ENCODE data around the gene HDAC5.
A peak's percentile ranks its signal among the peaks of the same experiment; 100 is the strongest.

HDAC5 gene

DNA sequence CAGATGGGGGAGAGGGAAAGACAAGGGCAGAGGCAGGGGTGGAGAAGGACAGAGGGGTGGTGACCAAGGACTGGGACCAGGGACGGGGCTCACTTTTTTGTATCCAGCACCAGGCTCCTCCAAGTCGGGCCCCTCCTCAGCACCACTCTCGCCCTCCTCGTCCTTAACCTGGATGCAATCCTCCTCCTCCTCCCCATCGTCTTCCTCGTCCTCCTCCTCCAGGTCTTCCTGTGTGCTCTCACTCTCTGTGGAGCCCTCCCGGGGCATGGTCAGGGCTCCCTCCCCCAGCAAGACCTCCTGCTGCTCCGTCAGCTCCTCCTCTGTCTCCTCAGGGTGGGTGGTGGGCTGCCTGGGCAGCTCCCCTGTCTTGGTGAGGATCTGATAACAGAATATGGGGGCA, 36.1 kb downstream of the HDAC5 start:
- no peak for DNase-seq (ENCODE audit: low read depth in 2 of 2)

DNA sequence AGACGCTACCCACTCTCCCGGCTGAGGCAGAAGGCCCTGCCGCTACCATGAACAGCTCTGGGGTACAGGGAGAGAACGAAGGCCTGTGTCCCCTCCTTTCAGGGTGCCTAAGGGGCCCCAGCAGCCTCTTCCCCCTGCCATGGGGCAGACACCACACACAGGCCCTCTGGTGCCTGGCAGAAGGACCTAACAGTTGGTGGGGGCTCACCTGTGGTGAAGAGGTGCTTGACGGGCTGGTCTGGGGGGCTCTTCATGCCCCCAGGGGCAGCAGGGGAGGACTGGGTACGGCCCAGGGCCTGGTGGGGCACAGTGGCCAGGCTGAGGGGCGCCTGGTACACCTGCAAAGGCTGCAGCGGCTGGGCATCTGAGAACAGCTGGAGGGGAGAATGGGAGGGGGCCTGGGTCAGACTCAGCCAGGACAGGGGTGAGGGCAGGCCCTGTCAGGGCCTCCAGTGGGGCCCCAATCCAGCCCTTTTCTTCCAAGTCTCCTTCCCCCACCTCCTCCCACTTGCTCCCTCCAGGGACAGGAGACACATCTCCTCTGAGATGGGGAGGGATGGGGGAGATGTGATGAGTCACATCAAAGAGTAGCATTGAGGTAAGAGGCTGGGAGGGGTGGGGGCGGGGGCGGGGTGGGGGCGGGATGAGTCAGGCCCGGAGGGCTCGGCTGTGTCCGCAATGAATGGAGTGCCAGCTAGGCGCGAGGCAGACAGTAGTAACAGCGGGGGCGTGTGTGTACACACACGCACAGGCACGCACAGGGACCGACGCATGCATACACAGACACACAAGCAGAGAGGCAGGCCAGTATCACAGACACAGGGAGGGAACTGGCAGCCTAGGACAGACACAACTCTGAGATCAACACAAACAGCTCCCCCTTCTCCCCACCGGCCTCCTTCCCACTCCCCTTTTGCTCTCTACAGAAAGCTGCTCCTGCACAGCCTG, 36.8 kb downstream of the HDAC5 start:
- DNase-seq (ENCODE audit: low read depth in 2 of 2), result peak in 1 of 2 donors; percentile 53

DNA sequence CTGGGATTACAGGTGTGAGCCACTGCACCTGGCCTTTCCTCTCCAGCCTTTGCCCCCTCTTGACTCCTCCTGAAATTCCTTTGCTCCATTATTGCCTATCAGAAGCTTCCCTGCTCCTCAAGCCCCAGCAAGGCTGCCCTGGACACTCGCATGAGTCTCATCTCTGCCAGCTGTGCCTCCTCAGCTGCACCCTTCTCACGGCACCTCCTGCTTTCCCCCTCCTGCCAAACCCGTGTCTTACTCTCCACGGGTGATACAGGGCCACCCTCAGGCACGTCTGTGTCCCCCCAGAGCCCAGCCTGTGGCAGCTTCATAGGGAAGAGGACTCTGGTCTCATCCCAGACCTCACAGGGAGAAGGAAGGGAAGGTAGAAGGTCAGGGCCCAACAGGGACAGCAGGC, 37.5 kb downstream of the HDAC5 start:
- DNase-seq (ENCODE audit: low read depth in 2 of 2), result no peak

DNA sequence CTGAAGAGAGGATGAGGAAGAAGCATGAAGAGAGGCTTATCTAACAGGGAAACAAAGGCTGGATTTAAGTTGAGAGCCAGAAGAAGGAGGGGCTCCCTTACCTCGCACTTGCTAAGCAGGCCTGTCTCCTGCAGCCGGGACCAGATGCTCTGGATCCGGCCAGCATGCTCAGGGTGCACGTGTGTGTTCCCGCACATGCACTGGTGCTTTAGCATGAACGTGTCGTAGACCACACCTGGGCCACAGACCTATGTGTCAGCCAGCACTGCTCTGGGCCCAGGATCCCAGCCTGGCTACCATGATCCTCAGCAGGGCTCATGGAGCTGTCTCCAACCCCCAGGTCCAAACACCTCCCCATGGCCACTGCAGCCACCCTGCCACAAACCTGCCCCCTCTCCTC, 38.5 kb downstream of the HDAC5 start:
- no peak for DNase-seq (ENCODE audit: low read depth in 2 of 2)

DNA sequence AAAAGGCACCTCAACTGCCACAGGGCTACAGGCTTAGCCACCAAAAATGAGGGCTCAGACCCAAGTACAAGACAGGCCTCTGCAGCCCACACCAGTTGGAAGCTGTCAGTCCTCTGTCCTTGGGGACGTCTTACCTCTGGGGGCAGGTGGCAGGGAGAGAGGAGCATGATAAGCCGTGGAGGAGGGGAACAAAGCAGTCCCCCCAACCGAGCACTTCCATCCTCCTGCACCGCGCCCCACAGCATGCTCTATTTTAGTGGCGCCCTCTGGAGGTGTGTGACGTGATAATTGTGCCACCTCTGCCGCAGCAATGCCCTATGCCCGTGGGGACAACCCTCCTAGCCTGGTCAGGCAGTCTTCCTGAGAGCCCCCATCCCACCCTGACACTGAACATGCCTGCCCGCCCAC, 39.3 kb downstream of the HDAC5 start:
- DNase-seq (ENCODE audit: low read depth in 2 of 2), result peak; percentile 34 to 42

DNA sequence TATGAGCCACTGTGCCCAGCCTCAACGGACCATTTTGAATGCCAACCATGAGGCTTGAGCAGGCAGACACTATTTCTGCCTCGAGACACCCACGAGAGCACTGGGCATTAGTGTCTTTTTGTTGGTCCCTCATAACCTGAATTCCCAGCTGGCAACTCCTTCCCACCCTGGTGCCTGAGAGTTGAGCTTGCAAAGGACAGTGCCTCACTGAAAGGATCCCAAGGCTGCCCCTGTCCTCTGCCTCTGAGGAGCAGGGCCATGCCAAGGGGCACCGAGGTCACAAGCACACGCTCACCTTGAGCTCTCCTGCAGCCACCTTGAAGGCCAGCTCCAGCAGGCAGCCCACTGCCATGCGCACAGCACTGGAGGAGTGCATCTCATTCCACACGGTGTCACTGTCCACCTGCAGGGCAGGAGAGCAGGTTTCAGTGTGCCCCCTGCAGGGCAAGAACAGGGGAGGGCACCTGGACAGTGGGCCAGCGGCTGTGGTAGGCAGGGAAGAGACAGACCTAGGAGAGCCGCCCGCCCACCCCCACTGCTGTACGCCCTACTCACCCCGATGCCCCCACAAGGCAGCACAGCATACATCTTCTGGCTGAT, 40.1 kb downstream of the HDAC5 start:
- DNase-seq (ENCODE audit: low read depth in 2 of 2), result no peak

DNA sequence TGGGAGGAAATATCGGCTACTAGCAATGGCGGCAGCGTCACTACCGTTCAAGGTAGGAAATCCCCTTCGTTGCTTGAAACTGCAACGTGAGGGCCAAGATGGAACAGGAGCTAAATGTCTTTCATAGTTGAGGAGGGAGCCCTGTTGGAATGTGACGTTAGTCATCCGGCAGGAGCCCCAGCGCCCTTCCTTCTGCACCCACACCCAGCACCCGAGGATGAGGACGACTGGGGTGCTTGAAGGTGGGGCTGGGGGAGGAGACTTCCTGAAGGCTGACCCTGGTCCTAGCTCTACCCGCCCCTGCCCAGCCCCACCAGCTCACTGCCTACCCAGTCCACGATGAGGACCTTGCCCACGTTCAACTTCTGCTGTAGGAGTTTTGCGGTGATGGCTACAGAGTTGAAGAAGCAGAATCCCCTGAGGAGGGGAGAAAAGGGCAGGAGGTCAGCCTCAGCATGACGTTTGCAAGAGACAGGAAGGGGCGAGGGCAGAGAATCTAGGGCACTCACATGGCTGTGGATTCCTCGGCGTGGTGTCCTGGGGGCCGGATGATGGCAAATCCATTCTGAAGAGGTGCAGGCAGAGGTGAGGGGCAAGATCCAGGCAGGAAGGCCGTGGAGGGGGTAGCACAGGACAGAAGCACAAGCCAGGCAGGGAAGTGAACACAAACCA, 41.0 kb downstream of the HDAC5 start:
- DNase-seq (ENCODE audit: low read depth in 2 of 2), result no peak

DNA sequence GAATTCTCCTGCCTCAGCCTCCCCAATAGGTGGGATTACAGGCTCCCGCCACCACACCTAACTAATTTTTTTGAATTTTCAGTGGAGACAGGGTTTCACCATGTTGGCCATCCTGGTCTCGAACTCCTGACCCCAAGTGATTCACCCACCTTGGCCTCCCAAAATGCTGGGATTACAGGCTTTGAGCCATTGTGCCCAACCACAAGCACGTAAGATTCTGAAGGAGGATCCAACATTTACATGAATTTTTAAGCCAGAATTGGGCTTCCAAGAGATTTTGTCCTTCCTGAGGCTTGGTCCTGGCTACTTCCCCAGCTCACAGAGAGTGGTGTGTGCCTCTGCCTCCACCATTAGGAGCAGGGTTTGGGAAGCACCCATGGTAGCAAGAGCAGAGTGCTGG, 41.8 kb downstream of the HDAC5 start:
- DNase-seq (ENCODE audit: low read depth in 2 of 2), result no peak

DNA sequence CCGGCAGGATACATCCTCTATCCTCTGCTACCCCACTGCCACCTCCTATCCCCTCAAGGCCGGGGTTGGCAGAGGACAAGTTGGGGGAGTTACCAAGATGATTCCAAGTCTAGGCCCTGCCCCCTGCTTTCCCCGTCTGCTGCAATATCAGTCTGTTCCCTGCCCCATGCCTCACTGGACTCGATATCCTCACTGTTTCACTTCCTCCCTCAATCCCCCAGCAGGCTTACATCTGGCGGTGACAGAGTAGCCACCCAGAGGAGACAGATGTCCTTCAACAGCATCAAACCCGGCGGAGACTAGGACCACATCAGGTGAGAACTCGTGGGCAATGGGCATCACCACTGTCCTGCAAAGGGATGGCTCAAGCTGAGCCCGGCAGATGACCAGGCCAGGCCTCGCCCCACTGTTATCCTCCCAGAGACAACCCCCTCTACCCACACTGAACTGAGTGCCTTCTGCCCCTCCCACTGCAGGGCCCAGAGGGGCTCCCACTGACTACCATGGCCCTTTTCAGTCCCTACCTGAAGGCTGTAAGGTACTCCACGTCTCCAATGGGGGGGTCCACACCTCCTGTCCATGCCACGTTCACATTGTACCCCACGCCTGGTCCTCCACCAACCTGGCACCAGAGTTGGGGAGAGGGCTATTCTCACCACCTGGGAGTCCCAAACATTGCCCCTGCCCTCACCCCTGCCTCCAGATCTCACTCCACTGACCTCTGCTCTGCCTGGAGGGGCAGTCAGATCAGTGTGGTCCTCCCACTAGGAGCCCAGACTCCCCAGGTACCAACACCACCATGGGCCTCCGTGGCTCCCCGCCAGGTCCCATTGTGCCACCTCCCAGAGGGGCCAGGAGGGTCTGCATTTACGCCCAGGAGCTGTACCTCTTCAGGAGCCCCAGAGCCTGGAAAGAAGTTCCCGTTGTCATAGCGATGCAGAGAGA, 43.3 kb downstream of the HDAC5 start:
- no peak for DNase-seq (ENCODE audit: low read depth in 2 of 2)

DNA sequence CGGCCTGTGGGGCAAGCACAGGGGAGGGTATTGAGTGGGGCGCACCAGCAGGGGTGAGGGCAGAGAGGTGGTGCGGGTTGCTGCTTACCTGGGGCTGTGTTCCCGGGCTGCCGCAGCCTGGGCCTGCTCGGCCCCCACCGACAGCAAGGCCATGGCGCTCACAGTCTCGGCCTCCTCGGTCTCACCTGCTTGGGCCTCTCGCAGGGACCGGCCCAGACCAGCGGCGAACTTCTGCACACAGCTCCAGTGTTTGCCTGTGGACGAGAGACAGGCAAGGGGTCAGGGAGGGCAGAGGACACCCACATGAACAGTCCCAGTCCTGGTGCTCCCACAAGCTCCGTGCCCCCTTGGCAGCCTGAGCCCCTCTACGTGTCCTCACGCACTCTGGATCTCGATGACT, 45.0 kb downstream of the HDAC5 start:
- no peak for DNase-seq (ENCODE audit: low read depth in 2 of 2)

DNA sequence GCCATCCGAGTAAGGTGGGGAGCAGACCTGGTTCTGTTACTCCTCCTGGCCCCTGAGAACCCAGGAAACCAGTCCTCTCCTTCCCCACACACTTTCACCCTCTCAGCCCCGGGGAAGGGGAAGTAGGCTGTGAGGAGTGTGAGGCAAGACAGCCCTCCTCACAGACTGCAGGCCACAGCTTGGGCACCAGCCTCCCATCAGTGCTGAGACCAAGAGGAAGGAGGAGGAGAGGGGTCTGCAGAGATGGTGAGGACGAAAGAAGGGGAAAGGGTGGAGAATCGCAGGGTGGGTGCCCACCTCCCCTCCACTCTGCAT, 45.9 kb downstream of the HDAC5 start:
- DNase-seq (ENCODE audit: low read depth in 2 of 2), result no peak

DNA sequence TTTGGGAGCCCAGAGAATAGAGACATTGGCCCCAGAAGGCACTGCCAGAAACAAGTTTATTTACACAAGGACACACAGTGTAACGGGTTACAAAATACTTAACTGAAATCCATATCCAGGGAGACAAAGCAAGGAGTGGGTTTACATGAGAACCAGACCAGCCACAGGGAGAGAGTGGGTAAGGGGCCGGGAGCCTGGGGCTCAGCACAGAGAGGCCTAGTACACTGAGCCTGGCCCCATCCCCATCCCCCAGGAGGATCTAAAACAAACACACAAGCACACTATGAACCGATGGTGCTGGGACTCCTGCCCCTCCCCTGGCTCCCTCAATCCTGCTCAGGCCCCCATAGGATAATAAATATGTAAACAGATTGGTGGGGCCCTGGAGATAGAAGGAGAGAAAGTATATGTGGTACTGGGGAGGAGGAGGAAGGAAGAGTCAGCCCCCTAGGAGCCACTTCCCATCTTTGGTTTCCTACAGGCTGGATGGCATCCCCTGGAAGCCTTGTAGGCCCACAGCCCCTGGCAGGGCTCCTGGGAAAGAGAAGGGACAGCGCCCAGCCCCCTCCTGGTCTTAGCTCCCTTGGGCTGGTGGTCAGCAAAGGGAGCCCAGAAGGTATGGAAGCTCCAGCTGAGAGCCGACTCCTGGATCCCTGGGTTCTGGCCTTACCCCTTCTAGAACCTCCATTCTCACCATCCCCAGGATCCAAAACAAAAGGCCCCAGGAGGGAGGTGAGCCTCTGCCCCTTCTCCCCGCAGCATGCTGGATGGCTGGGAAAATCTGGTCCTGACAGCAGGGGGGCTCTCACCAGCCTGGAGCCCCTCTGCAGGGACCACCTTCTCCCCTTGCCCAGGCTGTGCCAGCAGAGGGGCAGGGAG, 46.5 kb downstream of the HDAC5 start:
- no peak for DNase-seq (ENCODE audit: low read depth in 2 of 2)

DNA sequence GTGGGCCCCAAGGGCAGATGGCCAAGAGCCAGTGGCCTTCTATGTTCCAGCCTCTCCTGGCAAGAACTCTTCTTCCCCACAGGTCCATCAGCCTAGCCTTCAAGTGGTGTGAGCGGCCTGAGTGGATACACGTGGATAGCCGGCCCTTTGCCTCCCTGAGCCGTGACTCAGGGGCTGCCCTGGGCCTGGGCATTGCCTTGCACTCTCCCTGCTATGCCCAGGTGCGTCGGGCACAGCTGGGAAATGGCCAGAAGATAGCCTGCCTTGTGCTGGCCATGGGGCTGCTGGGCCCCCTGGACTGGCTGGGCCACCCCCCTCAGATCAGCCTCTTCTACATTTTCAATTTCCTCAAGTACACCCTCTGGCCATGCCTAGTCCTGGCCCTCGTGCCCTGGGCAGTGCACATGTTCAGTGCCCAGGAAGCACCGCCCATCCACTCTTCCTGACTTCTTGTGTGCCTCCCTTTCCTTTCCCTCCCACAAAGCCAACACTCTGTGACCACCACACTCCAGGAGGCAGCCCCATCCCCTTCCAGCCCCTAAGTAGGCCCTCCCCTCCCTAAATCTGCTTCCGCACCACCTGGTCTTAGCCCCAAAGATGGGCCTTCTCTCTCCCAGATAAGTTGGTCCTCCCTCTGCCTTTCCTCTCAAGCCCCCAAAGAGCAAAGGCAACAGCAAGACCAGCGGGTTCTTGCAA, 47.7 kb downstream of the HDAC5 start:
- DNase-seq (ENCODE audit: low read depth in 2 of 2), result no peak

DNA sequence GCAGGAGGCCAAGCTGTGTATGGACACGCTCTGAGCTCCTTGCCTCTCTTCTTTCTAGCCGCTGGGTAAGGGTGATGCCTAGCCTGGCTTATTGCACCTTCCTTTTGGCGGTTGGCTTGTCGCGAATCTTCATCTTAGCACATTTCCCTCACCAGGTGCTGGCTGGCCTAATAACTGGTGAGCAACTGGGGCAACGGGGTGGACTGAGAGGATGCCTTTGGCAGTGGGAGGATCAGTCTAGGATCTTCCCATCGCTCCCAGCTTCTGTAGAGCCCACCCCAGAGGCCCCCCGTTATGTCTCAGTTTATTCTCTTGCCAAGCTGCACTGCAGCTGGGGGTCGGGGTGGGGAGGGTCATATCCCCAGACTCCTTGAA, 48.5 kb downstream of the HDAC5 start:
- DNase-seq (ENCODE audit: low read depth in 2 of 2), result no peak

DNA sequence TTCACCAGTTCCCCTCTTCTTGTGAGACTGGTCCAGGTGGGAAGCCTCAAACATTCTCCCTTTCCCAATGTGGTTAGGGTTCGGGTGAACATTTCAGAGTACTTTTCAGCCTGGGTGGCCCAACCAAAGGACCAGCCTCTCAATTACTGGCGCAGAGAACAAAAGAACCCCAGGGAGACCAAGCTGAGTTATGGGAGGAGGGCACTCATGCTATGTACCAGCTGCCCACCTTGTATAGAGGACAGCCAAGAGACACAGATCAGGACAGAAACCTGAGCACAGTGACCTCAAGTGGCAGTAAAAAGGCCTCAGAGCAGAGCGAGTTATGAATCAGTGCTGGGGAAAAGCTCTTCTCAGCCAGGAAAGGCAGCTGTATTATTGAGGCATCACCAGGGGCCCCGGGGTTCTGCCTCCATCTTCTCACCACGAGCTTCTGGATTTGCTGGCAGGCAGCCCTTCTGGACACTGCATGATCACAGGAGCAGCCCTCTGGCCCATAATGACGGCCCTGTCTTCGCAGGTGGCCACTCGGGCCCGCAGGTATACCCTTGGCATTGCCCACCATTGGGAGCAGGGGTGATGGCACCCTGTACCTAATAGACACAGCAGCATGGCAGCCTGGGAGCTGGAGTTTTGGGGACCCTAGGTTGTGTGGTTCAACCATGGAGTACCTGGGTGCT, 49.1 kb downstream of the HDAC5 start:
- DNase-seq (ENCODE audit: low read depth in 2 of 2), result no peak

DNA sequence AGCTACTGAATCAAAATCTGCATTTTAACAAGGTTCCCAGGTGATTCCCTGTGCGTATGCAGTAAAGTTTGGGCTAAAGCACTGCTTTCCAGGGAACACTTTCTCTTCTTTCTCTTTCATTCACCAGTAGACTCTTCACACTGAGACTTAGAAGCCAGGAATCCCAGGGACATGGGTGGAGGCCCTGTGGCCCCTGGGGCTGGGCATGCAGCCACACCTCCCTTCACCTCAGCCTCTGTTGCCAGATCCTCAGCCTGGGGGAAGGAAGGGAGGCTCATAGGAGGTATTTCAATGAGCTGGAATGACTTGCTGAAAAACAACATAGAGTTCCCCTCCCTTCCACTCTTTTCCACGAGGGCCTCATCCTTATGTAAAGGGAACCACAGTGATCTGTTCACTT, 51.7 kb downstream of the HDAC5 start:
- DNase-seq (ENCODE audit: low read depth in 2 of 2), result no peak

DNA sequence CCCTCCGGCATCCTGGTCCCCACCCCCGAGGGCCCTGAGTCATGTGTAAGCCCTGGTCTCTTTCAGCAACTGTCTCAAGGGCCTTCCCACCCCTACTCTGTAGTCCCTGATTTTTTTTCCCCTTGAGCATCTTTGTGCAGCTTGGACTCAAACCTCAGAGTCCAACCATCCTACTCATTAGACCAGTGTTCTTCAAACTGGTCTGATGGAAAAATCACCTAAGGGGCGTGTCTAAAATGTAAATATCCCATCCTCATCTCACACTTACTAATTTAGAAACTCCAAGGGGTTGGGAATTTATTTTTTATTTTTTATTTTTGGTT, 52.3 kb downstream of the HDAC5 start:
- DNase-seq (ENCODE audit: low read depth in 2 of 2), result no peak

DNA sequence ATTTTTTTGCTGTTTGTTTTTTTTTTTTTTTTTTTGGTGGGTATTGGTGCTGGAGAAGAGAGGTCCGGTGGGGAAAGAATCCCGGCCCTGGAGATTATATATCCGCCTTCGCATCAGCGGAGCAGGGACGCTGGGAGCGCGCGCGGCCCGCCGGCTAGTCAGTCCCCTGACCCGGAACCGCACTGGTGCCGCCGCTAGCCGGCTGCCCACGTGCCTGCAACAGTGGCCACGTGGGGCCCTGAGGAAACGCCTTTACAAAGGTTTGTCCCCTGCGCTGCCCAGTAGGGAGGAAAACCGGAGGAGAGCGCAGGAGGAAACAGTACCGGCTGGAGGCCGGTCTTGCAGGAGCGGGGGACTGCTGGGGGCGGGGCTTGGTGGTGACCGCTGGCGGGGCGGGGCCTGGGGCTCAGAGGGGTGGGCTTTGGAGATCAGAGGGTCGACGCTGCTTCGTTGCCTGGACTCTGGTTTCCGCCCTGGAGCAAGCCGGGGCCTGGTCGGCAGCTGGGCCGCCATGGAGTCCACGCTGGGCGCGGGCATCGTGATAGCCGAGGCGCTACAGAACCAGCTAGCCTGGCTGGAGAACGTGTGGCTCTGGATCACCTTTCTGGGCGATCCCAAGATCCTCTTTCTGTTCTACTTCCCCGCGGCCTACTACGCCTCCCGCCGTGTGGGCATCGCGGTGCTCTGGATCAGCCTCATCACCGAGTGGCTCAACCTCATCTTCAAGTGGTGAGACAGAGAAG, 52.8 kb downstream of the HDAC5 start, which contains the start of gene G6PC3:
Gene G6PC3, plus strand, starts transcription at position 281 of the 743 bp plus-strand sequence. Its CDS starts 231 bp downstream, at position 512.
- peak; percentile 83 to 87 for DNase-seq (ENCODE audit: low read depth in 2 of 2)

DNA sequence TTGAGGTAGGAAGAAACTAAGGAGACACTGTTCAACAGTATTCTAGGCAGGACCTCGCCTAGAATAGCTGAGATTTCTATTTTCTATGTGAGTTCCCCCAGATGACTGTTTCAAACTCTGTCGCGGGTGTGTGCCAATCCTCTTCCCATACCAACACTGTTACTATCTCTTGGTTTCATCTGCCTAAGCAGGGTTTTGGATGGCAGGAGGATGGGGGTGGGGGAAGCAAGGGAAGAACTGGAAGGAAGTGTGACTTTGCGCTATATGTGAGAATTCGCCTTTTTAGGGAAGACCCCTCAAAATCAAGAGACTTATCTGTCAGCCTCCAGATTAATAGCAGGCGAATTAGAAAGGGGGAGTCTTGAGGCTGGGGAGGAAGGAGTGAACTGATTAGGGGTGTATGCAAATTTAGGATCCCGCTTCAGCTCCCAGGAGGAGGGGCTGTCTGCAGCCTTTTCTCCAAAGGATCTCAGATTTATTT, 53.4 kb downstream of the HDAC5 start:
- no peak for DNase-seq (ENCODE audit: low read depth in 2 of 2)
